Measurements from ENCODE around the gene NEAT1.
A peak's percentile ranks its signal among the peaks of the same experiment; 100 is the strongest.

DNA sequence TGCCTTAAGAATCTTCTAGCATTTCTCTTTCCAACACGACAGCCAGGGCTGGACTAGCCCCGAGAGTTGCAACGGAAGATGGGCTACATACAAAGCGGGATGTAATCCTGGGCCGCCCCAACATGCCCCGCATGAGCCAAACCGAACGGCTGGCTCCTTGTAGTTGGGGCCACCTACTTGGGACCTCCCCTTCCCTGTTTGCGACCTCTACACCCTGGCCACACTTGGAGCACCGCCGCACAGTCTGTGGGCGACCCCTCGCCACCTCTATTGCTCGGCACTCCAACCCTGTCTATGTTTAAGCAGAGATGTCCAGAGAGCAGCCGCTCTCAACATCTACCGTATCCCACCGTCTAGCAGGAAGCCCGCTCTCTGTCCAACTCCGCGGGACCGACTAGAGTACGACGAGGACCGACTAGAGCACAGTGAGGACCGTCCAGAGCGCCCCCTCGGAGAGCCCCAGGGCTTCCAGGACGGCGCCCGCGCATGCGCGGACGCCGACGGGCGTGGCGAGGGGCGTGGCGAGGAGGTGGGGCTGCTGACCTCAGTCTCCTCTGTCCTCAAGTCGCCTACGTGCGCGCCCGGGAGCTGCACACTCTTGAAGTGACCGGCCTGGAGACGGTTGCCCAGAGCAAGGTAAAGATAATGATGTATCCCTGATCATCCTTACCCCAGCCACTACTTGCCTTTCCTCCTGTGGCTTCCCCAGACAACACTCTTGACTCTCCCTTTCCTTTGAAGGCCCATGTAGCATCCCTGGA is 32.3 kb downstream of the NEAT1 start:
- peak; percentile 83 to 95 for TF ChIP-seq POLR2A (IDR thresholded peaks at IDR 0.05)
- TF ChIP-seq, protein P1, sequence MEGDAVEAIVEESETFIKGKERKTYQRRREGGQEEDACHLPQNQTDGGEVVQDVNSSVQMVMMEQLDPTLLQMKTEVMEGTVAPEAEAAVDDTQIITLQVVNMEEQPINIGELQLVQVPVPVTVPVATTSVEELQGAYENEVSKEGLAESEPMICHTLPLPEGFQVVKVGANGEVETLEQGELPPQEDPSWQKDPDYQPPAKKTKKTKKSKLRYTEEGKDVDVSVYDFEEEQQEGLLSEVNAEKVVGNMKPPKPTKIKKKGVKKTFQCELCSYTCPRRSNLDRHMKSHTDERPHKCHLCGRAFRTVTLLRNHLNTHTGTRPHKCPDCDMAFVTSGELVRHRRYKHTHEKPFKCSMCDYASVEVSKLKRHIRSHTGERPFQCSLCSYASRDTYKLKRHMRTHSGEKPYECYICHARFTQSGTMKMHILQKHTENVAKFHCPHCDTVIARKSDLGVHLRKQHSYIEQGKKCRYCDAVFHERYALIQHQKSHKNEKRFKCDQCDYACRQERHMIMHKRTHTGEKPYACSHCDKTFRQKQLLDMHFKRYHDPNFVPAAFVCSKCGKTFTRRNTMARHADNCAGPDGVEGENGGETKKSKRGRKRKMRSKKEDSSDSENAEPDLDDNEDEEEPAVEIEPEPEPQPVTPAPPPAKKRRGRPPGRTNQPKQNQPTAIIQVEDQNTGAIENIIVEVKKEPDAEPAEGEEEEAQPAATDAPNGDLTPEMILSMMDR (IDR thresholded peaks at IDR 0.05 in 4 of 5, conservative IDR thresholded peaks at IDR 0.05 in 1 of 5), result no peak

Measured in gastrocnemius medialis (tissue), 4 donors.